VCaP (cell line): ENCODE data around the gene FBXW12.
A peak's percentile ranks its signal among the peaks of the same experiment; 100 is the strongest.

Experiments used
- H3K27ac ChIP-seq: fragments of 450-650 bp; 2 replicates; pipeline ENCODE4 v1.5.1; 2017
- TF ChIP-seq, protein P1 (sequence below): fragments of 450-650 bp; conservative IDR thresholded peaks from 2 replicates; pipeline ENCODE4 v1.5.1; 2017; ENCODE audit warnings: mild to moderate bottlenecking, moderate library complexity

FBXW12 gene

DNA sequence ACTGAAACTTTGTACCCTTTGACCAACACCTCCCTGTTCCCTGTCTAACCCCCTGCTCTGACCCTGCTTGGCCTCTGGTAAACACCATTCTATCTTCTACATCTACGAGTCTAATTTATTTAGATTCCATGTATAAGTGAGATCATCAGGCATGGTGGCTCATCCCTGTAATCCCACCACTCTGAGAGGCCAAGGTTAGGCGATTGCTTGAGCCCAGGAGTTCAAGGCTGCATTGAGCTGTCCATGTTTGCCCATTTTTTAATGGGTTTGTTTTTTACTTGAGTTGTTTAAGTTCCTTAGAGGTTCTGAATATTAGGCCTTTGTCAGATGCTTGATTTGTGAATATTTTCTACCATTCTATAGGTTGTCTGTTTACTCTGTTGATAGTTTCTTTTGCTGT lies 16.9 kb downstream of the FBXW12 start:
- TF ChIP-seq, protein P1, sequence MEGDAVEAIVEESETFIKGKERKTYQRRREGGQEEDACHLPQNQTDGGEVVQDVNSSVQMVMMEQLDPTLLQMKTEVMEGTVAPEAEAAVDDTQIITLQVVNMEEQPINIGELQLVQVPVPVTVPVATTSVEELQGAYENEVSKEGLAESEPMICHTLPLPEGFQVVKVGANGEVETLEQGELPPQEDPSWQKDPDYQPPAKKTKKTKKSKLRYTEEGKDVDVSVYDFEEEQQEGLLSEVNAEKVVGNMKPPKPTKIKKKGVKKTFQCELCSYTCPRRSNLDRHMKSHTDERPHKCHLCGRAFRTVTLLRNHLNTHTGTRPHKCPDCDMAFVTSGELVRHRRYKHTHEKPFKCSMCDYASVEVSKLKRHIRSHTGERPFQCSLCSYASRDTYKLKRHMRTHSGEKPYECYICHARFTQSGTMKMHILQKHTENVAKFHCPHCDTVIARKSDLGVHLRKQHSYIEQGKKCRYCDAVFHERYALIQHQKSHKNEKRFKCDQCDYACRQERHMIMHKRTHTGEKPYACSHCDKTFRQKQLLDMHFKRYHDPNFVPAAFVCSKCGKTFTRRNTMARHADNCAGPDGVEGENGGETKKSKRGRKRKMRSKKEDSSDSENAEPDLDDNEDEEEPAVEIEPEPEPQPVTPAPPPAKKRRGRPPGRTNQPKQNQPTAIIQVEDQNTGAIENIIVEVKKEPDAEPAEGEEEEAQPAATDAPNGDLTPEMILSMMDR, result no peak

DNA sequence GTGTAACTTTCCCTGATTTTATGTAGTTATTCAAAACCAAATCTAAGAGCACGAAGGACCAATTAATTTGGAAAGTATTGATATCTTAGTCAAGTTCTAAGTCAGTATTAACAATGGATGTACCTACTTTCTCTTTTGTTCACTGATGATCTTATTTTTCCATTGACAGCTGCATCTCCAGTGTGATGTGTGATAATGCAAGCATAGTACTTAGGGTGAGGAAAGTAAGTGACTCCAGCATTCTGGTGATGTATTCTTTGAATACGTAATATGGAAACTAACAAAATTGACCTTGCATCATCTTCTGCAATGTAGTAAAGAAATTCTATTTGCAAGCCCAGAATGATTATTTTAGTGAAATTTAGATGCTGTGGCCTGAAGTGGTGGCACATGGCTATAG lies 22.4 kb downstream of the FBXW12 start:
- TF ChIP-seq, protein P1, result no peak
- H3K27ac ChIP-seq, result no peak overlapping the region

More for the DNA sequence above, 16.9 kb downstream of the FBXW12 start:
- H3K27ac ChIP-seq, result no peak overlapping the region

DNA sequence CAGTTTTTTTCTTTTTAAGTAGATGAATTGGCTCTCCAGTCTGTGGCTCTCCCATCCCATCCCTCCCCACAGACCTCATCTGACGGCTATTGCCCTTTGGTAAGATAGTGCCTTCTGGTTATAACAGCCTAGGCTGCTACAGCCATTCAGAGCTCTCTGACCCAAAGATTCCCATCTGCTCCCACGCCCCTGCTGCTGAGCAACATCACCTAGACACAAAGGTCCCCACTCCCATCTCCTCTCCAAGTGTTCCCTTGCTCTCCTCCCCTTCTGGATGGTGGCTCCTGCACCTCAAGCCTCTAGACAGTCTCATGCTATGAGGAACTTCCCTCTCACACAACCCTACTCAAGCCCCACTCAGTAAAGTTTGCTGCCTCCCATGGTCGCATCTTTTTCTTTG lies 23.7 kb downstream of the FBXW12 start:
- H3K27ac ChIP-seq, result no peak overlapping the region
- TF ChIP-seq, protein P1, result no peak

- TF ChIP-seq, protein P1, result no peak
- no peak overlapping the region; the same call in 1 of the 2 replicates for H3K27ac ChIP-seq
Measured at GRCh38 chr3:48397767-48398681, 26.0 kb downstream of the FBXW12 start.

- TF ChIP-seq, protein P1, result no peak
- peak overlapping the region; percentile 57 for H3K27ac ChIP-seq
Measured at GRCh38 chr3:48398701-48399386, 26.8 kb downstream of the FBXW12 start.

DNA sequence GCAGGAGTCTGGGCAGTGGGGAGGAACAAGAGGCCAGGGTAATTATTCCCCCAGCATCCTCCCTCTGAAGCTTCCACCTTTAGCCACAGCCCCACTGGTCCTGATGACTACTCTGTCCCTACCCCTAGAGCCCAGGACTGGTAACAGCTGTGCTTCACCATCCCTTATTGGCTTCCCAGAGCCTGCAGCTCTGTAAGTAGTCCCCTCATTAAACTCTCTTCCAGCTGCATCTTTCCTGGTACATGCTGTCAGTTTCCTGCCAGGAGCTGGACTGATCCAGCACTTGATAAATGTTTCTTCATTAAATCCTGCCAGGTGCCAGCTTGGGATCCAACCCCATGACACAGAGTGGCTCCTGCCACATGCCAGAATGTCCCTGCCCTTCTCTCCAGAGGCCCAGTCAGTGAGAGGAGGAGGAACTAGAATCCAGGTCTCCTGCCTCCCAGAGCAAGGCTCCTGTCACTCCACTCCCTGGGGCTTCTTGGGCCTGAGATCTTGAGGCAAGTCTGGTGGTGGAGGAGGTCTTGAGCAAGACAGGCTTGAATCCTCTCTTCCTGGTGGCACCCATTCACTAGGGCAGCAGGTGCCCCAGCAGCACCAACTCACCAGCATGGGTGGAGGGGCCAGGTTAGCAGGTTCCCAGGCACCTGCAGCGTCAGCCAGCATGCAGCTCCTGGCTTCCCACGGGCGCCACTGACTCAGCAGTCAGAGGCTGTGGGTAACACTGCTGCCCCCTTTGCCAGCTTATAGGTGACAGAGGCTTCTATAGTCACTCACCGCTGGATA lies 27.6 kb downstream of the FBXW12 start:
- H3K27ac ChIP-seq, result peak overlapping the region; percentile 57
- TF ChIP-seq, protein P1, result no peak
